Tibial artery (tissue), 4 donors: ENCODE measurements around the gene PTPRS.

Experiments used
- DNase-seq, 2 donors: peaks; one replicate each; pipeline ENCODE4 v3.0.0-alpha.2; 2019
- H3K27ac ChIP-seq, 2 donors: fragments of 200-600 bp; sonication (generic) in 1 of 2; 1 replicate in 1 of 2; 2 replicates in 1 of 2; pipeline ENCODE4 v1.5.1; 2018 to 2019; ENCODE audit warnings: mild to moderate bottlenecking in 1 of 2
- H3K27me3 ChIP-seq, 2 donors: fragments of 200-600 bp; sonication (generic) in 1 of 2; one replicate each; pipeline versions ENCODE4 v1.5.1 to v1.6.0; 2016 to 2019
- H3K36me3 ChIP-seq, 3 donors: fragments of 200-600 bp; sonication (generic) in 2 of 3; one replicate each; pipeline ENCODE4 v1.5.1; 2016 to 2019; ENCODE audit warnings: mild to moderate bottlenecking in 2 of 3
- H3K4me1 ChIP-seq, 4 donors: fragments of 200-600 bp; sonication (generic) in 2 of 4; 1 replicate in 3 of 4; 2 replicates in 1 of 4; pipeline ENCODE4 v1.5.1; 2016 to 2019
- H3K4me3 ChIP-seq, 2 donors: fragments of 200-600 bp; sonication (generic) in 1 of 2; 1 replicate in 1 of 2; 2 replicates in 1 of 2; pipeline ENCODE4 v1.5.1; 2018 to 2019; ENCODE audit warnings: mild to moderate bottlenecking in 2 of 2
- H3K9me3 ChIP-seq, 3 donors: fragments of 200-600 bp; sonication (generic) in 1 of 3; one replicate each; pipeline ENCODE4 v1.5.1; 2016 to 2019
- intact Hi-C: fragments of 100-400 bp; cut with DNase I; formaldehyde crosslinking; loops from one replicate; pipeline ENCODE4 v1.15.0; 2023; ENCODE audit warnings: low total_unique reads
- TF ChIP-seq, protein P1 (sequence below), 2 experiments: fragments of 200-600 bp in 1 of 2; fragments of 450-650 bp in 1 of 2; IDR thresholded peaks; one replicate each; pipeline ENCODE4 v1.5.1; 2017 to 2019; ENCODE audit warnings: antibody characterized with exemption in 2 of 2, mild to moderate bottlenecking in 1 of 2, moderate library complexity in 1 of 2

PTPRS gene

DNA sequence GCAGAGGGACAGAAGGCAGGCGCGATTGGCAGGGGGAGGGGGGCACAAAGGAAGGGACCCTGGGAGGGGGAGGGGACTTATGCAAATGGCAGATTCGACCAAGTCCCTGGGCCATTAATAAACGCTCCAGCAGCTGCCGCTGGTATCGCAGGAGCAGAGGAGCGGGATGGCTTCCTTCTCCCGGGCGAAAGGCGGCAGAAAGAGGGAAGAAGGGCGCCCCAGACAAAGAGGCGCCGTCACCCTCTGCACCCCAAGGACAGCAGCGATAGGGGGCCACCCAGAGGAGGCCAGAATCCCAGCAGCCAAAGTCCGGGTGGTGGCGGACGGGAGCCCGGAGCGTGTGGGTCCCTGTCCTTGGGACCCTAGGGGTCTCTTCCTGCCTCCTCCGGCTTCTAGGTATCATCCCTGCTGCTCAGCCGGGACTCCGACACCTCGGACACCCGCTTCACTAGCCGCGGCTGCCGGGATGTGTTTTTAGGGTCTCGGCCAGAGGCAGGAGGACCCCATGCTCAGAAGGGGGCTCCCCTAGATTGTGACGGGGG is 1.9 kb downstream of the PTPRS start:
- no peak for DNase-seq
- intact Hi-C loops, result no loop called here
- peaks cover 0 to 27% (median 23%) of the 10 kb centered on the region in 4 donors for H3K4me1 ChIP-seq
- no peak overlapping the region for H3K27ac ChIP-seq
- H3K27me3 ChIP-seq, result peaks cover 0 to 75% of the 10 kb centered on the region in 2 donors
- H3K4me3 ChIP-seq, result no peak overlapping the region
- H3K36me3 ChIP-seq, result no peaks in the 10 kb centered on the region
- TF ChIP-seq, protein P1, sequence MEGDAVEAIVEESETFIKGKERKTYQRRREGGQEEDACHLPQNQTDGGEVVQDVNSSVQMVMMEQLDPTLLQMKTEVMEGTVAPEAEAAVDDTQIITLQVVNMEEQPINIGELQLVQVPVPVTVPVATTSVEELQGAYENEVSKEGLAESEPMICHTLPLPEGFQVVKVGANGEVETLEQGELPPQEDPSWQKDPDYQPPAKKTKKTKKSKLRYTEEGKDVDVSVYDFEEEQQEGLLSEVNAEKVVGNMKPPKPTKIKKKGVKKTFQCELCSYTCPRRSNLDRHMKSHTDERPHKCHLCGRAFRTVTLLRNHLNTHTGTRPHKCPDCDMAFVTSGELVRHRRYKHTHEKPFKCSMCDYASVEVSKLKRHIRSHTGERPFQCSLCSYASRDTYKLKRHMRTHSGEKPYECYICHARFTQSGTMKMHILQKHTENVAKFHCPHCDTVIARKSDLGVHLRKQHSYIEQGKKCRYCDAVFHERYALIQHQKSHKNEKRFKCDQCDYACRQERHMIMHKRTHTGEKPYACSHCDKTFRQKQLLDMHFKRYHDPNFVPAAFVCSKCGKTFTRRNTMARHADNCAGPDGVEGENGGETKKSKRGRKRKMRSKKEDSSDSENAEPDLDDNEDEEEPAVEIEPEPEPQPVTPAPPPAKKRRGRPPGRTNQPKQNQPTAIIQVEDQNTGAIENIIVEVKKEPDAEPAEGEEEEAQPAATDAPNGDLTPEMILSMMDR (IDR thresholded peaks at IDR 0.05), result no peak
- no peaks in the 10 kb centered on the region for H3K9me3 ChIP-seq

- H3K27me3 ChIP-seq, result peaks cover 0 to 82% of the 10 kb centered on the region in 2 donors
- intact Hi-C loops, result no loop called here
- DNase-seq, result no peak
- no peak overlapping the region for H3K27ac ChIP-seq
- no peaks in the 10 kb centered on the region for H3K36me3 ChIP-seq
- TF ChIP-seq, protein P1 (IDR thresholded peaks at IDR 0.05), result no peak
- no peak overlapping the region for H3K4me3 ChIP-seq
- H3K9me3 ChIP-seq, result no peaks in the 10 kb centered on the region
- H3K4me1 ChIP-seq, result peaks cover 0 to 27% (median 23%) of the 10 kb centered on the region in 4 donors
Observed at GRCh38 chr19:5337708-5338655, 2.6 kb downstream of the PTPRS start.

DNA sequence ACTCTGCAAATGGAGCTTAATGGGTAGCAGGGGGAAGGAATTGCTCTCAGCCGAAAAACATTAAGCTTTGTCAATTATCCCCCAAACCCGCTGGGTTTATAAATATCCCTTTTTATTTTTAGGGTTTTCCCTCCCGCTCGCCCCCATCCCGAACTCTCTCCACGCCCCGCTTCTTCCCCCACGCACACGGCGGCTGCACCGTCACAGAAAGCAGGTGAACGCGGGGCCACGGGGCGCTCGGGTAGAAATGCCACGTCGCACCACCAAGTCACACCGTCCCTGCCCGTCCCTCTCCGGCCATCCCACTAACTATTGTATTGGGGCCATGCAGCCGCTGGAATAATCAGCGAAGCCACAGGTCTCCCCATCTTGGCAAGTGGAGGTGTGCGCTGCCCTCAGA is 3.5 kb downstream of the PTPRS start:
- Histone ChIP-seq H3K36me3 (no peaks in the 10 kb centered on the region), H3K9me3 (no peaks in the 10 kb centered on the region), H3K27ac (no peak overlapping the region), H3K4me1 (peaks cover 0 to 27% (median 23%) of the 10 kb centered on the region in 4 donors), H3K27me3 (peaks cover 0 to 86% of the 10 kb centered on the region in 2 donors), H3K4me3 (no peak overlapping the region)
- TF ChIP-seq, protein P1 (IDR thresholded peaks at IDR 0.05), result no peak
- DNase-seq, result no peak
- intact Hi-C loops, result no loop called here

GRCh38 chr19:5336195-5336965 is 4.2 kb downstream of the PTPRS start:
- TF ChIP-seq, protein P1 (IDR thresholded peaks at IDR 0.05), result no peak
- no peaks in the 10 kb centered on the region for H3K9me3 ChIP-seq
- H3K4me1 ChIP-seq, result peaks cover 0 to 27% (median 23%) of the 10 kb centered on the region in 4 donors
- H3K27ac ChIP-seq, result no peak overlapping the region
- intact Hi-C loops, result no loop called here
- H3K36me3 ChIP-seq, result no peaks in the 10 kb centered on the region
- H3K4me3 ChIP-seq, result no peak overlapping the region
- DNase-seq, result no peak
- H3K27me3 ChIP-seq, result peaks cover 0 to 89% of the 10 kb centered on the region in 2 donors

- Histone ChIP-seq H3K4me1 (peaks cover 0 to 21% (median 18%) of the 10 kb centered on the region in 4 donors), H3K4me3 (no peak overlapping the region), H3K36me3 (no peaks in the 10 kb centered on the region), H3K9me3 (no peaks in the 10 kb centered on the region), H3K27ac (no peak overlapping the region), H3K27me3 (peaks cover 0 to 84% of the 10 kb centered on the region in 2 donors)
- TF ChIP-seq, protein P1 (IDR thresholded peaks at IDR 0.05), result no peak
- intact Hi-C loops, result no loop called here
- DNase-seq, result no peak
Observed at GRCh38 chr19:5335593-5335992, 5.0 kb downstream of the PTPRS start.
